GM23338 (cell line): Measurements from ENCODE around the gene NCOR2. TPM values are rescaled to one million over a fixed set of nuclear protein-coding genes. Genes with fewer than 3 reads are reported as not detected.

ENCODE experiments used
- ATAC-seq: fragments of 200-7000 bp; cut with Tn5 transposase; 3 replicates; pipeline ENCODE4 v1.9.1; 2020
- DNase-seq: peaks from one replicate; pipeline ENCODE4 v3.0.0-alpha.2; 2015; ENCODE audit warnings: low spot score
- H2AFZ ChIP-seq: fragments of 200-600 bp; sonication (generic); 2 replicates; pipeline ENCODE4 v1.8.0; 2016; ENCODE audit warnings: antibody characterized with exemption, mild to moderate bottlenecking, moderate library complexity
- H3F3A ChIP-seq: fragments of 200-600 bp; sonication (generic); replicated peaks from 2 replicates; pipeline ENCODE4 v1.8.0; 2017; ENCODE audit warnings: antibody characterized with exemption, mixed run types, low read depth
- H3K27ac ChIP-seq: fragments of 200-600 bp; sonication (generic); 2 replicates; pipeline ENCODE4 v1.6.1; 2016; ENCODE audit warnings: low read depth
- H3K27me3 ChIP-seq: fragments of 200-600 bp; sonication (generic); 2 replicates; pipeline ENCODE4 v1.8.0; 2016; ENCODE audit warnings: mild to moderate bottlenecking, mixed run types, moderate library complexity; ENCODE audit not compliant: insufficient read depth
- H3K36me3 ChIP-seq: fragments of 200-600 bp; sonication (generic); 2 replicates; pipeline ENCODE4 v1.8.0; 2016; ENCODE audit warnings: mild to moderate bottlenecking; ENCODE audit not compliant: insufficient read depth
- H3K4me1 ChIP-seq: fragments of 200-600 bp; sonication (generic); 2 replicates; pipeline ENCODE4 v1.8.0; 2016; ENCODE audit warnings: mild to moderate bottlenecking, moderate library complexity; ENCODE audit not compliant: insufficient read depth
- H3K4me2 ChIP-seq: fragments of 200-600 bp; sonication (generic); 2 replicates; pipeline ENCODE4 v1.7.1; 2017; ENCODE audit warnings: mixed run types
- H3K4me3 ChIP-seq: fragments of 200-600 bp; sonication (generic); 2 replicates; pipeline ENCODE4 v1.6.1; 2016; ENCODE audit warnings: mixed run types
- H3K79me2 ChIP-seq: fragments of 200-600 bp; sonication (generic); replicated peaks from 2 replicates; pipeline ENCODE4 v1.8.0; 2017; ENCODE audit warnings: mild to moderate bottlenecking; ENCODE audit not compliant: insufficient read depth
- H3K9me2 ChIP-seq: fragments of 200-600 bp; sonication (generic); 2 replicates; pipeline ENCODE4 v1.8.0; 2017; ENCODE audit not compliant: insufficient read depth
- H4K20me1 ChIP-seq: fragments of 200-600 bp; sonication (generic); replicated peaks from 2 replicates; pipeline ENCODE4 v1.8.0; 2017; ENCODE audit warnings: mild to moderate bottlenecking; ENCODE audit not compliant: insufficient read depth
- H3K27ac Mint-ChIP-seq: 2 replicates; pipeline ENCODE4 v1.8.0; 2020; ENCODE audit warnings: inconsistent platforms, mild to moderate bottlenecking, moderate library complexity, mixed read lengths
- H3K27me3 Mint-ChIP-seq: 3 replicates; pipeline ENCODE4 v1.8.0; 2022; ENCODE audit warnings: low read depth, mild to moderate bottlenecking, moderate library complexity, mixed read lengths, inconsistent platforms; ENCODE audit not compliant: insufficient read depth, poor library complexity
- H3K36me3 Mint-ChIP-seq: 3 replicates; pipeline ENCODE4 v1.8.0; 2021; ENCODE audit warnings: low read depth, mild to moderate bottlenecking, inconsistent platforms, moderate library complexity, mixed read lengths
- H3K4me1 Mint-ChIP-seq: 3 replicates; pipeline ENCODE4 v1.8.0; 2020; ENCODE audit warnings: mild to moderate bottlenecking, inconsistent platforms, mixed read lengths
- H3K4me3 Mint-ChIP-seq: 3 replicates; pipeline ENCODE4 v1.8.0; 2021; ENCODE audit warnings: moderate library complexity, mild to moderate bottlenecking, inconsistent platforms, mixed read lengths
- H3K9me3 Mint-ChIP-seq: 3 replicates; pipeline ENCODE4 v1.8.0; 2020; ENCODE audit warnings: moderate library complexity, mild to moderate bottlenecking, inconsistent platforms, mixed read lengths
- CREB1 ChIP-seq: fragments of 250-450 bp; sonication (Bioruptor Pico); IDR thresholded peaks from 2 replicates; pipeline ENCODE4 v1.5.0; 2020; ENCODE audit warnings: low read depth, mild to moderate bottlenecking, moderate library complexity
- CTCF ChIP-seq, 2 experiments: fragments of 200-600 bp in 1 of 2; sonication (generic) in 1 of 2; conservative IDR thresholded peaks; 2 replicates each; pipeline versions ENCODE4 v1.5.1 to v1.6.1; 2016 to 2017; ENCODE audit warnings: antibody characterized with exemption in 2 of 2, low read depth in 2 of 2, mild to moderate bottlenecking in 2 of 2, moderate library complexity in 1 of 2
- ETS1 ChIP-seq: IDR thresholded peaks from 2 replicates; pipeline ENCODE4 v1.6.1; 2016; ENCODE audit warnings: antibody characterized with exemption
- EZH2 ChIP-seq: fragments of 200-600 bp; sonication (generic); IDR thresholded peaks from one replicate; pipeline ENCODE4 v1.8.0; 2017; ENCODE audit warnings: antibody characterized with exemption, mild to moderate bottlenecking, low read depth; ENCODE audit not compliant: unreplicated experiment
- EZH2phosphoT487 ChIP-seq: fragments of 200-600 bp; sonication (generic); IDR thresholded peaks from one replicate; pipeline ENCODE4 v1.8.1; 2018; ENCODE audit warnings: antibody characterized with exemption; ENCODE audit not compliant: unreplicated experiment
- JUNB ChIP-seq: IDR thresholded peaks from one replicate; pipeline ENCODE4 v1.6.1; 2016; ENCODE audit warnings: antibody characterized with exemption; ENCODE audit not compliant: unreplicated experiment
- NANOG ChIP-seq: IDR thresholded peaks from 2 replicates; pipeline ENCODE4 v1.6.1; 2016; ENCODE audit warnings: antibody characterized with exemption, borderline replicate concordance
- POLR2AphosphoS5 ChIP-seq: IDR thresholded peaks from 2 replicates; pipeline ENCODE4 v1.6.1; 2016; ENCODE audit warnings: antibody characterized with exemption, low read depth
- REST ChIP-seq: IDR thresholded peaks from one replicate; pipeline ENCODE4 v1.6.1; 2018; ENCODE audit warnings: antibody characterized with exemption; ENCODE audit not compliant: unreplicated experiment
- STAT1 ChIP-seq: IDR thresholded peaks from one replicate; pipeline ENCODE4 v1.6.1; 2016; ENCODE audit warnings: antibody characterized with exemption; ENCODE audit not compliant: unreplicated experiment
- ZNF114 ChIP-seq: fragments of 250-450 bp; sonication (Bioruptor Pico); IDR thresholded peaks from 2 replicates; pipeline ENCODE4 v1.5.0; 2020; ENCODE audit warnings: mild to moderate bottlenecking, moderate library complexity
- ZNF331 ChIP-seq: fragments of 250-450 bp; sonication (Bioruptor Pico); IDR thresholded peaks from 2 replicates; pipeline ENCODE4 v1.5.0; 2020; ENCODE audit warnings: low read depth, mild to moderate bottlenecking, moderate library complexity
- ZNF462 ChIP-seq: fragments of 250-450 bp; sonication (Bioruptor Pico); IDR thresholded peaks from 2 replicates; pipeline ENCODE4 v1.5.0; 2020; ENCODE audit warnings: mild to moderate bottlenecking, moderate library complexity
- polyA plus RNA-seq: library from polyadenylated mRNA; unstranded; fragments of >200 nt; fragmentation: Nextera tagmentation; extraction: Ambion mirVana; gene quantifications from 2 replicates; pipeline ENCODE4 v1.2.1, GENCODE V29; 2016
- total RNA-seq: library from RNA; depleted of rRNA; stranded (reverse); fragments of >200 nt; shearing (Covaris generic); gene quantifications from 2 replicates; pipeline ENCODE4 v1.2.3, GENCODE V29; 2014

NCOR2 gene
- total and polyA plus RNA-seq, 2 experiments from 2014 or later, result 69.6 to 190 TPM

- H3K27ac ChIP-seq, result no peak overlapping the region
Observed at GRCh38 chr12:124529565-124530276, 37.7 kb downstream of the NCOR2 start.

More at GRCh38 chr12:124529565-124530276, 37.7 kb downstream of the NCOR2 start:
- Mint-ChIP-seq H3K27me3 (peaks cover 19% of the 10 kb centered on the region), H3K27ac (no peak overlapping the region), H3K4me1 (peaks cover 26% of the 10 kb centered on the region), H3K9me3 (peaks cover 6% of the 10 kb centered on the region; the same call in 2 of the 3 replicates), H3K4me3 (no peak overlapping the region), H3K36me3 (peaks cover 38% of the 10 kb centered on the region)
- TF ChIP-seq JUNB (no peak), ZNF114 (CRISPR knock-in tag) (no peak), ZNF462 (CRISPR knock-in tag) (no peak), ZNF331 (CRISPR knock-in tag) (no peak), EZH2phosphoT487 (no peak), EZH2 (no peak), REST (no peak), POLR2AphosphoS5 (no peak), CTCF (conservative IDR thresholded peaks at IDR 0.05; ENCODE audit: low read depth in 2 of 2) (no peak), CREB1 (CRISPR knock-in tag) (no peak), NANOG (no peak), STAT1 (no peak), ETS1 (no peak)
- Histone ChIP-seq H3K4me1 (peaks cover 19% of the 10 kb centered on the region; the same call in 1 of the 2 replicates), H3K36me3 (no peaks in the 10 kb centered on the region), H3F3A (0 out of 2 replicates have a peak, but pooled peaks cover 3% of the 10 kb centered on the region), H4K20me1 (peaks cover 35% of the 10 kb centered on the region), H3K79me2 (peaks cover 97% of the 10 kb centered on the region), H2AFZ (no peak overlapping the region), H3K27me3 (no peaks in the 10 kb centered on the region), H3K4me3 (no peak overlapping the region), H3K4me2 (no peak overlapping the region), H3K9me2 (no peaks in the 10 kb centered on the region)
- DNase-seq (no peak), ATAC-seq (no peak)
